Ishikawa (cell line): ENCODE measurements around the gene IDI2.

Source experiments
- CREB1 ChIP-seq: IDR thresholded peaks from 2 replicates; pipeline ENCODE4 v1.6.1; 2012; ENCODE audit warnings: low read depth
- EP300 ChIP-seq: IDR thresholded peaks from 2 replicates; pipeline ENCODE4 v1.6.1; 2012; ENCODE audit warnings: borderline replicate concordance
- FOXM1 ChIP-seq: IDR thresholded peaks from 2 replicates; pipeline ENCODE4 v1.6.1; 2012; ENCODE audit warnings: low read depth, borderline replicate concordance
- MAX ChIP-seq: IDR thresholded peaks from 2 replicates; pipeline ENCODE4 v1.6.1; 2012
- REST ChIP-seq: IDR thresholded peaks from 2 replicates; pipeline ENCODE4 v1.6.1; 2012; ENCODE audit warnings: low read depth, mild to moderate bottlenecking
- TAF1 ChIP-seq: IDR thresholded peaks from 2 replicates; pipeline ENCODE4 v1.6.1; 2012; ENCODE audit warnings: low read depth, mild to moderate bottlenecking
- TEAD4 ChIP-seq: IDR thresholded peaks from 2 replicates; pipeline ENCODE4 v1.6.1; 2012
- USF1 ChIP-seq: IDR thresholded peaks from 2 replicates; pipeline ENCODE4 v1.6.1; 2012

GRCh38 chr10:971613-972012, 54.0 kb downstream of the IDI2 start:
- no peak for TF ChIP-seq FOXM1
- no peak for TF ChIP-seq MAX
- TF ChIP-seq TEAD4: no peak
- no peak for TF ChIP-seq REST
- no peak for TF ChIP-seq CREB1
- no peak for TF ChIP-seq USF1
- no peak for TF ChIP-seq TAF1
- no peak for TF ChIP-seq EP300
